Activated gamma-delta T cell (primary cell): ENCODE results near the gene SEC63.
A peak's percentile ranks its signal among the peaks of the same experiment; 100 is the strongest.
"Not testable (repeated sequence)": the region's sequence is repeated elsewhere in the genome, so short reads cannot be mapped to it uniquely, and the experiment has no call there.

Experiments
- DNase-seq: peaks from one replicate; lab custom pipeline; 2025; lab: John Stamatoyannopoulos, UW

SEC63 gene

GRCh38 chr6:107862383-107862782 is 95.6 kb downstream of the SEC63 start:
- DNase-seq: no peak

GRCh38 chr6:107860963-107861362 is 97.0 kb downstream of the SEC63 start:
- not testable (repeated sequence) for DNase-seq

- DNase-seq: not testable (repeated sequence)
Observed at GRCh38 chr6:107860144-107860543, 97.9 kb downstream of the SEC63 start.

- no peak for DNase-seq
Observed at GRCh38 chr6:107853230-107853629, 104.8 kb downstream of the SEC63 start.

GRCh38 chr6:107849325-107849724 is 108.7 kb downstream of the SEC63 start:
- DNase-seq: no peak

- DNase-seq: peak; percentile 57
Observed at GRCh38 chr6:107847844-107848802, 109.9 kb downstream of the SEC63 start.

- DNase-seq: no peak
Observed at GRCh38 chr6:107846262-107846795, 111.7 kb downstream of the SEC63 start.

GRCh38 chr6:107845777-107846176 is 112.2 kb downstream of the SEC63 start:
- no peak for DNase-seq

- DNase-seq: no peak
Observed at GRCh38 chr6:107843400-107843799, 114.6 kb downstream of the SEC63 start.

- DNase-seq: no peak
Observed at GRCh38 chr6:107841275-107841670, 116.7 kb downstream of the SEC63 start.

GRCh38 chr6:107840636-107841274 is 117.3 kb downstream of the SEC63 start:
- DNase-seq: no peak

GRCh38 chr6:107833136-107833535 is 124.9 kb downstream of the SEC63 start:
- DNase-seq: no peak

GRCh38 chr6:107832151-107833056 is 125.6 kb downstream of the SEC63 start:
- DNase-seq: no peak

GRCh38 chr6:107830060-107830459 is 127.9 kb downstream of the SEC63 start:
- no peak for DNase-seq

GRCh38 chr6:107827541-107827940 is 130.5 kb downstream of the SEC63 start:
- no peak for DNase-seq

- DNase-seq: peak; percentile 16
Observed at GRCh38 chr6:107823047-107823557, 134.9 kb downstream of the SEC63 start.

- no peak for DNase-seq
Observed at GRCh38 chr6:107822176-107823046, 135.6 kb downstream of the SEC63 start.

- DNase-seq: no peak
Observed at GRCh38 chr6:107821591-107821990, 136.4 kb downstream of the SEC63 start.

- no peak for DNase-seq
Observed at GRCh38 chr6:107820338-107821261, 137.4 kb downstream of the SEC63 start.
